HepG2 (cell line): Measurements from ENCODE around the gene LAMB2. TPM values are rescaled to one million over a fixed set of nuclear protein-coding genes. Genes with fewer than 3 reads are reported as not detected.

Source experiments
- ARHGAP35 ChIP-seq: sonication (generic); formaldehyde crosslinking; IDR thresholded peaks from 2 replicates; pipeline ENCODE4 v1.9.0; 2022; ENCODE audit warnings: mild to moderate bottlenecking, inconsistent platforms, moderate library complexity, missing genetic modification reagents, borderline replicate concordance
- ARID4A ChIP-seq: sonication (generic); formaldehyde crosslinking; IDR thresholded peaks from 2 replicates; pipeline ENCODE4 v1.5.0; 2020; ENCODE audit warnings: mild to moderate bottlenecking, missing genetic modification reagents, borderline replicate concordance
- BRD4 ChIP-seq: sonication (generic); formaldehyde crosslinking; IDR thresholded peaks from 2 replicates; pipeline ENCODE4 v1.4.0; 2020; ENCODE audit warnings: missing genetic modification reagents
- DMAP1 ChIP-seq: IDR thresholded peaks from 2 replicates; pipeline ENCODE4 v1.6.1; 2016
- EP300 ChIP-seq, 3 experiments: sonication (generic) in 1 of 3; formaldehyde crosslinking in 1 of 3; IDR thresholded peaks; 2 replicates each; pipeline versions ENCODE4 v1.5.1 to v1.6.1; 2011 to 2020; ENCODE audit warnings: low read depth in 2 of 3, low read length in 2 of 3, borderline replicate concordance in 1 of 3, improper control_type of control experiment in 1 of 3, mild to moderate bottlenecking in 1 of 3, missing genetic modification reagents in 1 of 3, moderate library complexity in 1 of 3
- FOXA3 ChIP-seq: IDR thresholded peaks from 2 replicates; pipeline ENCODE4 v1.6.1; 2016; ENCODE audit warnings: missing genetic modification reagents, missing compliant biosample characterization
- IRX3 ChIP-seq: sonication (generic); formaldehyde crosslinking; IDR thresholded peaks from 2 replicates; pipeline ENCODE4 v1.8.1; 2023; ENCODE audit warnings: mild to moderate bottlenecking, low read depth, missing genetic modification reagents, borderline replicate concordance
- KLF11 ChIP-seq: IDR thresholded peaks from 2 replicates; pipeline ENCODE4 v1.6.1; 2016; ENCODE audit warnings: missing compliant biosample characterization
- KMT2A ChIP-seq: sonication (generic); formaldehyde crosslinking; IDR thresholded peaks from 2 replicates; pipeline ENCODE4 v1.4.0; 2020; ENCODE audit warnings: missing genetic modification reagents
- MAFK ChIP-seq, 2 experiments: IDR thresholded peaks in 1 of 2; conservative IDR thresholded peaks in 1 of 2; 2 replicates each; pipeline ENCODE4 v1.6.1; 2011; ENCODE audit warnings: improper control_type of control experiment in 2 of 2, low read length in 2 of 2
- TAF15 ChIP-seq: fragments of 200-400 bp; formaldehyde crosslinking; IDR thresholded peaks from one replicate; pipeline ENCODE4 v1.6.1; 2018; ENCODE audit warnings: mild to moderate bottlenecking, low read depth, low read length; ENCODE audit not compliant: poor library complexity, severe bottlenecking
- ZFP82 ChIP-seq: sonication (generic); formaldehyde crosslinking; IDR thresholded peaks from 2 replicates; pipeline ENCODE4 v1.5.1; 2020; ENCODE audit warnings: mild to moderate bottlenecking, missing genetic modification reagents, borderline replicate concordance
- ZNF33A ChIP-seq: sonication (generic); formaldehyde crosslinking; IDR thresholded peaks from 2 replicates; pipeline ENCODE4 v1.5.1; 2020; ENCODE audit warnings: missing genetic modification reagents, mild to moderate bottlenecking, moderate library complexity, borderline replicate concordance
- ZNF720 ChIP-seq: sonication (generic); formaldehyde crosslinking; IDR thresholded peaks from 2 replicates; pipeline ENCODE4 v1.4.0; 2020; ENCODE audit warnings: missing genetic modification reagents
- polyA plus RNA-seq, 8 experiments: library from polyadenylated mRNA; depleted of rRNA in 3 of 8; stranded (reverse) in 7 of 8; unstranded in 1 of 8; fragments of >200 nt; fragmentation: Illumina TruSeq in 4 of 8; extraction: Trizol in 4 of 8; gene quantifications; 2 replicates each; pipeline versions ENCODE4 v1.2.1 to v1.2.3, GENCODE V29; 2011 to 2016; ENCODE audit warnings: low read depth in 4 of 8, missing spikeins in 1 of 8, mixed read lengths in 1 of 8; ENCODE audit not compliant: insufficient read depth in 1 of 8
- total RNA-seq, 5 experiments: library from RNA; depleted of rRNA; stranded (reverse); fragments of >200 nt; fragmentation: Illumina TruSeq; extraction: Trizol; gene quantifications; 2 replicates each; pipeline ENCODE4 v1.2.3, GENCODE V29; 2016; ENCODE audit warnings: low read depth in 1 of 5
- TF ChIP-seq, protein P1 (sequence below): sonication (generic); formaldehyde crosslinking; IDR thresholded peaks from 2 replicates; pipeline ENCODE4 v1.8.0; 2022; ENCODE audit warnings: low read depth, missing genetic modification reagents
- TF ChIP-seq, protein P2 (sequence below): sonication (generic); formaldehyde crosslinking; IDR thresholded peaks from 2 replicates; pipeline ENCODE4 v1.5.1; 2020; ENCODE audit warnings: mild to moderate bottlenecking, missing genetic modification reagents, borderline replicate concordance

The LAMB2 gene
- total and polyA plus RNA-seq, 2 of the 13 experiments (the other 11 are each of a cell fraction or from before 2014, with no cell fraction given): 208 to 443 TPM

GRCh38 chr3:49132437-49133225 lies at the start of gene LAMB2 (continued):
- TF ChIP-seq ARID4A (CRISPR knock-in tag): peak; percentile 62; the same call in 1 of the 2 replicates
- peak; percentile 83; the same call in 1 of the 2 replicates for TF ChIP-seq BRD4 (CRISPR knock-in tag)
- TF ChIP-seq ZNF33A (CRISPR knock-in tag): 0 out of 2 replicates have a peak, but pooled peaks have one; percentile 35
- peak; percentile 72; the same call in 1 of the 2 replicates for TF ChIP-seq IRX3 (CRISPR knock-in tag)
- TF ChIP-seq FOXA3 (CRISPR knock-in tag): no peak
- no peak for TF ChIP-seq MAFK (conservative IDR thresholded peaks at IDR 0.05 in 1 of 2, IDR thresholded peaks at IDR 0.05 in 1 of 2; ENCODE audit: low read length in 2 of 2)
- no peak for TF ChIP-seq KLF11
- TF ChIP-seq EP300 (IDR thresholded peaks at IDR 0.05; ENCODE audit: low read depth in 2 of 2, low read length in 2 of 2): no peak
- TF ChIP-seq EP300 (CRISPR knock-in tag; IDR thresholded peaks at IDR 0.05; ENCODE audit: borderline replicate concordance): no peak
- no peak; the same call in 1 of the 2 replicates for TF ChIP-seq DMAP1 (CRISPR knock-in tag)
- TF ChIP-seq, protein P1, sequence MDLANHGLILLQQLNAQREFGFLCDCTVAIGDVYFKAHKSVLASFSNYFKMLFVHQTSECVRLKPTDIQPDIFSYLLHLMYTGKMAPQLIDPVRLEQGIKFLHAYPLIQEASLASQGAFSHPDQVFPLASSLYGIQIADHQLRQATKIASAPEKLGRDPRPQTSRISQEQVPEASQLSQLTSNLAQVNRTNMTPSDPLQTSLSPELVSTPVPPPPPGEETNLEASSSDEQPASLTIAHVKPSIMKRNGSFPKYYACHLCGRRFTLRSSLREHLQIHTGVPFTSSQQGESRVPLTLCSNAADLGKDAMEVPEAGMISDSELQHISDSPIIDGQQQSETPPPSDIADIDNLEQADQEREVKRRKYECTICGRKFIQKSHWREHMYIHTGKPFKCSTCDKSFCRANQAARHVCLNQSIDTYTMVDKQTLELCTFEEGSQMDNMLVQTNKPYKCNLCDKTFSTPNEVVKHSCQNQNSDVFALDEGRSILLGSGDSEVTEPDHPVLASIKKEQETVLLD: no peak
- TF ChIP-seq, protein P2, sequence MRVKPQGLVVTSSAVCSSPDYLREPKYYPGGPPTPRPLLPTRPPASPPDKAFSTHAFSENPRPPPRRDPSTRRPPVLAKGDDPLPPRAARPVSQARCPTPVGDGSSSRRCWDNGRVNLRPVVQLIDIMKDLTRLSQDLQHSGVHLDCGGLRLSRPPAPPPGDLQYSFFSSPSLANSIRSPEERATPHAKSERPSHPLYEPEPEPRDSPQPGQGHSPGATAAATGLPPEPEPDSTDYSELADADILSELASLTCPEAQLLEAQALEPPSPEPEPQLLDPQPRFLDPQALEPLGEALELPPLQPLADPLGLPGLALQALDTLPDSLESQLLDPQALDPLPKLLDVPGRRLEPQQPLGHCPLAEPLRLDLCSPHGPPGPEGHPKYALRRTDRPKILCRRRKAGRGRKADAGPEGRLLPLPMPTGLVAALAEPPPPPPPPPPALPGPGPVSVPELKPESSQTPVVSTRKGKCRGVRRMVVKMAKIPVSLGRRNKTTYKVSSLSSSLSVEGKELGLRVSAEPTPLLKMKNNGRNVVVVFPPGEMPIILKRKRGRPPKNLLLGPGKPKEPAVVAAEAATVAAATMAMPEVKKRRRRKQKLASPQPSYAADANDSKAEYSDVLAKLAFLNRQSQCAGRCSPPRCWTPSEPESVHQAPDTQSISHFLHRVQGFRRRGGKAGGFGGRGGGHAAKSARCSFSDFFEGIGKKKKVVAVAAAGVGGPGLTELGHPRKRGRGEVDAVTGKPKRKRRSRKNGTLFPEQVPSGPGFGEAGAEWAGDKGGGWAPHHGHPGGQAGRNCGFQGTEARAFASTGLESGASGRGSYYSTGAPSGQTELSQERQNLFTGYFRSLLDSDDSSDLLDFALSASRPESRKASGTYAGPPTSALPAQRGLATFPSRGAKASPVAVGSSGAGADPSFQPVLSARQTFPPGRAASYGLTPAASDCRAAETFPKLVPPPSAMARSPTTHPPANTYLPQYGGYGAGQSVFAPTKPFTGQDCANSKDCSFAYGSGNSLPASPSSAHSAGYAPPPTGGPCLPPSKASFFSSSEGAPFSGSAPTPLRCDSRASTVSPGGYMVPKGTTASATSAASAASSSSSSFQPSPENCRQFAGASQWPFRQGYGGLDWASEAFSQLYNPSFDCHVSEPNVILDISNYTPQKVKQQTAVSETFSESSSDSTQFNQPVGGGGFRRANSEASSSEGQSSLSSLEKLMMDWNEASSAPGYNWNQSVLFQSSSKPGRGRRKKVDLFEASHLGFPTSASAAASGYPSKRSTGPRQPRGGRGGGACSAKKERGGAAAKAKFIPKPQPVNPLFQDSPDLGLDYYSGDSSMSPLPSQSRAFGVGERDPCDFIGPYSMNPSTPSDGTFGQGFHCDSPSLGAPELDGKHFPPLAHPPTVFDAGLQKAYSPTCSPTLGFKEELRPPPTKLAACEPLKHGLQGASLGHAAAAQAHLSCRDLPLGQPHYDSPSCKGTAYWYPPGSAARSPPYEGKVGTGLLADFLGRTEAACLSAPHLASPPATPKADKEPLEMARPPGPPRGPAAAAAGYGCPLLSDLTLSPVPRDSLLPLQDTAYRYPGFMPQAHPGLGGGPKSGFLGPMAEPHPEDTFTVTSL (CRISPR knock-in tag): no peak
- no peak for TF ChIP-seq ZFP82 (CRISPR knock-in tag)
- no peak for TF ChIP-seq KMT2A
- TF ChIP-seq TAF15: no peak
- TF ChIP-seq ARHGAP35 (CRISPR knock-in tag): no peak
- TF ChIP-seq ZNF720 (CRISPR knock-in tag): no peak
